GM19397 (cell line): Measurements from ENCODE around the gene DNAH10.
"Not testable (repeated sequence)": the region's sequence is repeated elsewhere in the genome, so short reads cannot be mapped to it uniquely, and the experiment has no call there.

Experiments
- ATAC-seq: cut with Tn5 transposase; IDR thresholded peaks from one replicate; pipeline ENCODE4 v1.9.1; 2021; ENCODE audit warnings: mild to moderate bottlenecking, moderate library complexity; ENCODE audit not compliant: unreplicated experiment

Gene DNAH10

DNA sequence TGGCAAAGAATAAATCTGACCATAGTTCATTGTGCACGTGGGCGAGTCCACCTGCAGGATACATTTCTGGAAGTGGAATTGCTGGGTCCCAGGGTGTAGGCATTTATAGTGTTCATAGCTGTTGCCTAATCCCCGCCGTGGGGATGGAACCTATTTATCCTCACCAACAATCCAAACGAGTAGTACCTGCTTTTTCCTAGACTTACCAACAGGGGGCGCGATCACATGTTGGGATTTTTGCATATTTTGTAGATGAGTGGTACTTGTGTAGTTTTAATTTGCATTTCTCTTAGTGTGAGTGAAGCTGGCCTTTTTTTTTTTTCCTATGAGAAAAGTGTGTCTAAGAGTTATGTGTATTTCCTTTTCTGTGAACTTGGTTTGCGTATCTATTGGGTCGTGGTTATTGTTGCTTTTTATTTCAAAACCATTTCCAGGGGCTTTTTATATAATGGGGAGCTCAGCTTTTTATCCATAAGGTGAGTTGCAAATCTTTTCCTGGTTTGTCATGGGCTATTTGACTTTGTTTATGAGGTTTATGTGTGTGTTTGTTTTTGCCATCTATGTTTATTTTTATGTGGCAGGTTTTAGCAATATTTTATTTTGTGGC, 143.3 kb downstream of the DNAH10 start:
- peak; percentile 49 for ATAC-seq

DNA sequence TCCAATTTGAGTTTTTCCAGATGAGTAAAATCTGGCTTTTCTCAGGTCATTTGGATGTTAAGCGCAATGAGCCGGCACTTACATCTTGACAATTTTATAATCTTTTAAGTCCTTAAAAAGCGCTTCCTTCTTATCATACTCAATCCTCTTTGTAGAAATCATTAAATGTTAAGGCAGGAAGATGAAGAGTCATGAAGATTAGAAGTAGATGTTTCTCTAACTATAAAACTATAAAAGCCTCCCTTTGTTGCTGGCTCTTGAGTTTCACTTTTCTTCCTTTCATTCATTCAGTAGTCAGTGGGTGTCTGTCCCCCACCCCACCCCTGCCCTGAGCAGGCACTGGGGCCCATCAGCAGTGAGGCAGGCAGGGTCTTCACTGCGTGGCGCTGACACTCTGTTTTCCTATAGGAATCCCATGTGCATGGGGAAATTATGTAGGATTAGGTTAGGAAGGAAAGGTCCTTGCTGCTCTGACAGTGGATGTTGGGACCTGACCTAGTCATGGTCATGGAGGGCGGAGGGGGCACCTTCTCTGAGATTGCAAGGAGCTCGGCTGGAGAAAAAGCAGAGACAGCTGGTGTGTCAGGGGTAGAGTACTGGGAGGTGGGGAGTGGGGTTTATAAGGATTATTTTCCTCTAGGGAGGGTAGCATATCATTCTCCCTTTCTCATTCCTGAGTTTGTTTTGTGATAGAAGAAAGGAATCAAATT, 144.8 kb downstream of the DNAH10 start:
- no peak for ATAC-seq

DNA sequence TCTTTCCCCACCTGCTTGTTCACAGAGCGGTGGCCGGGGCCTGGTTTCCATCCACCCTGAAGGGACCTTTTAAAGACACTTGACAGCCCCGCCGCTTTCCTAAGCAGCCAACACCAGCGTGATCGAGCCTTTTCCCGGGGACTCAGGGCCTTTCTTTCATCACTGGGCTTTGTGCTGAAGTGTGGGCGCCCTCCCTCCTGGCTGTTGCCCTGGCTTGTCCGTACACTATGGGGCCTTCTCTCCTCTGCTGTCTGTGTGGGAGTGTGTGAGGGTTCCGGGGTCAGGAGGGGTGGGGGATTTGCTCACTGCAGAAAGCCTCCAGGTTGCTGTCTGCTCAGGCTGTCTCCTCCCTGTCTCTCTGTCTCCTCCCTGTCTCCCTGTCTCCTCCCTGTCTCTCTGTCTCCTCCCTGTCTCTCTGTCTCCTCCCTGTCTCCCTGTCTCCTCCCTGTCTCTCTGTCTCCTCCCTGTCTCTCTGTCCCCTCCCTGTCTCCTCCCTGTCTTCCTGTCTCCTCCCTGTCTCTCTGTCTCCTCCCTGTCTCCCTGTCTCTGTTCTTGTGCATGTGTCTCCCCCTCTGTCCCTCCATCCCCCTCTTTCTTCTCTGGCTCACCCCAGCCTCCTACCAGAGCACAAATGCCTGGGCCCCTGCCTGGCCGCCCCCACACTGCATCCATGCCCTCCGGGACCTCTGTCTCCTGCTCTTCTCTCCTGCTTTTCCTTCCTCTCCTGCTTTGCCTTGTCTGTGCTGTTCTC, 145.8 kb downstream of the DNAH10 start:
- ATAC-seq, result no peak

DNA sequence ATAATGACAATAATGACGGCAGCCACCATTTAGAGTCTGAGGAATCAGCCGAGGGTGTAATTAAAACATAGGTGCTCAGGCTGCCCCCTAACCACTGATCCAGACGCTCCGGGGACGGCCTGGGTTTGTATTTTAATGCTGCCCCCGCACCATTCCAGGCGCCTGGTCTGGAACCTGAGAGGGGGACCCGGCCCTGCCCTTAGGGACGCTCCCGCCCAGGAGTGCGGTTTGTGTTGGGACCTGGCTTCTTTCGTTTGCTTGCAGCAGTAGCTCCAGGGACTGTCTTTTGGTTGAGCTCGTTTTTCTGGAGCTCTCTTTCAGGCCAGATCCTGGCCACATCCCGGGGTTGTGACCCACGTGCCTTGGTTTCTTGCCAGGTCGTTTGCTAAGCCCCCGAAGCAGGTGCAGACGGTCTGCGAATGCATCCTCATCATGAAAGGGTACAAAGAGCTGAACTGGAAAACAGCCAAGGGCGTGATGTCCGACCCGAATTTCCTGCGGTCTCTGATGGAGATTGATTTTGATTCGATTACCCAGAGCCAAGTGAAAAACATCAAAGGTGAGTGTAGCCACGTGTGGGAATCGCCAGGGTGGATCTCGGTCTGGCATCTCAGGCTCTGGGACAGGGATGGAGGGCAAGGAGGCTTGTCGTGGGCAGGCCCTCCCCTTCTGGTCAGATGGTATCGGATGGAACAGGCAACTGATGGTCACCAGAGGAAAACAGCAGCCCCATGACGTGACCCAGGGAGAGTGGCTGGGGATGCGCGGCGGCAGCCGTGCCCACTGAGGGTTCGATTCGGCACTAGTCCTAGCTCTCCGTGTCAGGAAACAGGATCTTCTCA, 147.0 kb downstream of the DNAH10 start:
- no peak for ATAC-seq

DNA sequence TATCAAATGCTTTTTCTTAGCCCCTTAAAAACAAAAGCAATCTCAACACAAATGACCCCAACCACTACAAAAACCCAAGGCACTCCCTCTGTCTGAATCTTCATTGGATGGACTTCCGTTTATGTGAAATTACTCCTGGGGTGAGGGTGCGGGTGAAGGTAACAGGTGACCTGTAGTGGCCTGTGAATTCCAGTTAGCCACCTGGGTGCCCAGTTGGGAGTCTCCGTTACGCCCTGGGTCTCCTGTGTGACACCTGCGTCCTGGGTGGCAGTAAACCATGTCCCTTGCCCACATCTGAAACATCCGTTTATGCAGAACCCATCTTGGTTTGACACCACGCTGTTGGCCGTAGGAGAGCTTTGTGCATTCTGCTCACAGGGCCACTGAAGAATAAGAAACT, 148.0 kb downstream of the DNAH10 start:
- ATAC-seq, result no peak

DNA sequence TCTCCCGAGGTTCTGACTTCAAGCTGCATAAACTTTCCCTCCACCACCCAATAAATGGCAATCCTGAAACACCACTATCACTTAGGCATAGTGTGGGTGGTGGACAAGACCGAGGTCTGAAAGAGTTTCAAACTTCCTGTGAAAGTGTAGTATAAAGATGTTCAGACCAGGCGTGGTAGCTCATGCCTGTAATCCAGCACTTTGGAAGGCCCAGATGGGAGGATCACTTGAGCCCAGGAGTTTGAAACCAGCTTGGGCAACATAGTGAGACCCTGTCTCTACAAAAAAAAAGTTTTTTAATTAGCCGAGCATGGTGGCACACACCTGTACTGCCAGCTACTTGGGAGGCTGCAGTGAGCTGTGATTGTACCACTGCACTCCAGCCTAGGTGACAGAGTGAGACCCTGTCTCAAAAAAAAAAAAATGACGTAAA, 148.7 kb downstream of the DNAH10 start:
- no peak for ATAC-seq

DNA sequence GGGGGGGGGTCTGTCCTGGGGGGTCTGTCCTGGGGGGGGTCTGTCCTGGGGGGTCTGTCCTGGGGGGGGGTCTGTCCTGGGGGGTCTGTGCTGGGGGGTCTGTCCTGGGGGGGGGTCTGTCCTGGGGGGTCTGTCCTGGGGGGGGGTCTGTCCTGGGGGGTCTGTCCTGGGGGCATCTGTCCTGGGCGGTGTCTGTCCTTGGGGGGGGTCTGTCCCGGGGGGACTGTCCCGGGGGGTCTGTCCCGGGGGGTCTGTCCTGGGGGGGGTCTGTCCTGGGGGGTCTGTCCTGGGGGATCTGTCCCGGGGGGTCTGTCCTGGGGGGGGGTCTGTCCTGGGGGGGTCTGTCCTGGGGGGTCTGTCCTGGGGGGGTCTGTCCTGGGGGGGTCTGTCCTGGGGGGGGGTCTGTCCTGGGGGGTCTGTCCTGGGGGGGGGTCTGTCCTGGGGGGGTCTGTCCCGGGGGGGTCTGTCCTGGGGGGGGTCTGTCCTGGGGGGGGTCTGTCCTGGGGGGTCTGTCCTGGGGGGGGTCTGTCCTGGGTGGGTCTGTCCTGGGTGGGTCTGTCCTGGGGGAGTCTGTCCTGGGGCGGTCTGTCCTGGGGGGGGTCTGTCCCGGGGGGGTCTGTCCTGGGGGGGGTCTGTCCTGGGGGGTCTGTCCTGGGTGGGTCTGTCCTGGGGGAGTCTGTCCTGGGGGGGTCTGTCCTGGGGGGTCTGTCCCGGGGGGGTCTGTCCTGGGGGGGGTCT, 149.7 kb downstream of the DNAH10 start:
- ATAC-seq, result not testable (repeated sequence)

DNA sequence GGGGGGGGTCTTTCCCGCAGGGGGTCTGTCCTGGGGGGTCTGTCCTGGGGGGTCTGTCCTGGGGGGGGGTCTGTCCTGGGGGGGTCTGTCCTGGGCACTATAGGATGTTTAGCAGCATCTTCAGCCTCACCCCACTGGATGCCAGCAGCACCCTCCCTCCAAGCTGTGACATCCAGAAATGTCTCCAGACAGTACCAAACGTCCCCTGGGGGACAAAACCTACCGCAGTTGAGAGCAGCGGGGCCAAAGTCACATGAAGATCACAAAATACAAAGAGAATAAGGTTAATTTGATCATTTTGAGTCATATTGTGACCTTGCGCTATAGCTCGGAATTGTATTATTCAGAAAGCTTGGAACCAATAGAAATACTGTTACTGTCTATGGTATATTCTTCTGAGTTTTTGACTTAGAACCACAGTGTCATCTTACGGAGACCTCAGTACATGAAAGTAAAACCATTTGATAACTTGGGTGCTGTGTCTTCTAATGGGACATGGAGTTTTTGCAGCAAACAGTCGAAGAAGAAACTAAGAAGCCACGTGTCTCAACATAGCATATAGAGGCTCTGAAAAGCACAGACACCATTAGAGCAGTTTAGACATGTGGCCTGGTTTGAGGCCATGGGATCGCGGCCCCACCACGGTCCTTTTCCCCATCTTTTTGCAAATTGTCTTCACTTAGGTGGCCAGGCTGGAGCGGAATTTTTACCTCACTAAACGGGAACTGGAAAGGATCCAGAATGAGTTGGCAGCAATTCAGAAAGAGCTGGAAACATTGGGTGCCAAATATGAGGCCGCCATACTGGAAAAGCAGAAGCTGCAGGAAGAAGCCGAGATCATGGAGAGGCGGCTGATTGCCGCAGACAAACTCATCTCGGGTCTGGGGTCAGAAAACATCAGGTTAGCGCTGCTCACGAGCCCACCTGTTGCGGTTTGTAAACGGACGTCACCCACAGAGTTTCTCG, 150.6 kb downstream of the DNAH10 start:
- no peak for ATAC-seq

DNA sequence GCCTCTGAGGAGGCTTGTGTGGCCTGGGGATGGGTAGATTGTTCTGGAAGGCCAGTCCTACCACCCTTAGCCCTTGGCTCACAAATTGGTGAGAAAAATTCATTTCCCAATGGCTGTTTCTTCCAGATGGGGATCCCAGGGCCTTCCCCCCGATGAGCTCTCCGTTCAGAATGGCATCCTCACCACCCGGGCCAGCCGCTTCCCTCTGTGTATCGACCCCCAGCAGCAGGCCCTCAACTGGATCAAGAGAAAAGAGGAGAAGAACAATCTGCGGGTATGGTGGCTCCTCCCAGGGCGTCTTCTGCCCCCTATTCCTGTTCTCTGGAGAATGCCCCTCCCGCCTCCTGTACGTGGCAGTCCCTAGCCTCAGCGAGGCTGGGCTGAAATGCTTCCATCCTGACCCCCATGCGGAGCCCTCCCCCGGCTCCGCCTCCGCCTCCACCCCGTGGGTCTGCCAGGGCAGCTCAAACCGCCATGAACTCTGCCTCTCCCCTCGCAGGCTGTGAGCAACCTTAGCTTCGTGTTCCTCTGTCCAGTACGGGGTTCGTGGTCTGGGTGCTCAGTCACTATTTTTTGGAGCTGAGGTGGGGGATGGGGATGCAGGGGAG, 152.7 kb downstream of the DNAH10 start:
- no peak for ATAC-seq

DNA sequence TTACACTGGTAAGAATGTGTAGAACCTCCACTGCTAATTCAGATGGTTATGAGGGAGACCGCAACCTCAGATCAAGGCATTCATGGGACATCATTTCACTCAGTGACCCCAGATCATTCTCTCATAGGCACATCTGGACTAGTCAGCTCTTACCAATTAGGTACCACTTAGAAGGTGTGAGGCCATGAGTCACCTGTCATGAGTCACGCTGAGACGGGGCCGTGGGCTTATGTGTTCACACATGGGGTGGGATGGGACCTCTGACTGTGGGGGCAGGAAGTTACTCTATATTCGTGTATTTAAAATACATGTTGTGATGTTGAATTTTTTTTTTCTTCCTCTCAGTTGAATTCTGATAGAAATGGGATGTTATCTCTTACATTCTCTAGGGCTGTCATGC, 154.6 kb downstream of the DNAH10 start:
- no peak for ATAC-seq

DNA sequence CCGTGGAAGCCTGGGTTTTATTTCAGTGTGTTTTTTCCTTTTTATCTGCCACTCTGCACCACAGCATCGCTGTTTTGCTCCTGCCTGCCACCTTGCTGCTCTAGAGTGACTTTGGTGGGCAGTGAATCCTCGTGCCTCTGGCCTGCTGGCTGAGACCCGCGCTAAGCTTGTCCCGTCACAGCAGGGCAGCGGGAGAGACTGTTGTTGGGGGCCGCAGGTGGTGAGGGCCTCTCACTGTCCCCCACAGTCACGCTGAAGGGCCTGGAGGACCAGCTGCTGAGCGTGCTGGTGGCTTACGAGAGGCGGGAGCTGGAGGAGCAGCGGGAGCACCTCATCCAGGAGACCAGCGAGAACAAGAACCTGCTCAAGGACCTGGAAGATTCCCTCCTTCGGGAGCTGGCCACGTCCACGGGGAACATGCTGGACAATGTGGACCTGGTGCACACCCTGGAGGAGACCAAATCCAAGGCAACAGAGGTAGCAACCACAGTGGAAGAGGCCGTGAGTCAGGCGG, 155.3 kb downstream of the DNAH10 start:
- ATAC-seq, result no peak

DNA sequence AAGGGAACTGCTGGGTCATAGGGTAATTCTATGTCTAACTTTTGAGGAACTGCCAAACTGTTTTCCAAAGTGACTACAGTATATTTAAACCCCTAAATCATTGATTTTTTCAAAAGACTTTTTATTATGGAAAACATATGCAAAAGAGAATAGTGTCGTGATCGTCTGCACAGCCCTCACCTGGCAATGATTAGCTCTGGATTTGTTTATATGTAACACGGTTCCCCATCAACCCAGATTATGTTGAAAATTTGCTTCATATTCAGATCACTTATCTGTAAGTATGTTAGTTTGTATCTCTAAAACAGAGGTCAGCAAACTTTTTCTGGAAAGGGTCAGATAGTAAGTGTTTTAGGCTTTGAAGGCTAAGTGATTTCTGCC, 157.9 kb downstream of the DNAH10 start:
- ATAC-seq, result no peak

DNA sequence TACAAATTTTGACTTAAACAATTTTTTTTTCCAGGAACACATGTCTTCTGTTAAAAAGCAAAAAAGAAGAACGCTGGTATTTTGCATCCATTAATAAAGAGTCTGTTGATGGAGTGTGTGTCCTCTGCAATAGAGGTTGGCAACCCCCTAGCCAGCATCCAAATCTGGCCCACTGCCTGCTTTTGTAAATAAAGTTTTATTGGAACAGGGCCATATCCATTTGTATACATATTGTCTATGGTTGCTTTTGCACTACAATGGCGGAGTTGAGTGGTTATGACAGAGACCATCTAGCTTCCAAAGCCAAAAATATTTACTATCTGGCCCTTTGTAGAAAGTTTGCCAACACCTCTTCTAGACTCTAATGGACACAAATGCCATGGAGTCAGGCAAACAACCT, 160.9 kb downstream of the DNAH10 start:
- no peak for ATAC-seq

DNA sequence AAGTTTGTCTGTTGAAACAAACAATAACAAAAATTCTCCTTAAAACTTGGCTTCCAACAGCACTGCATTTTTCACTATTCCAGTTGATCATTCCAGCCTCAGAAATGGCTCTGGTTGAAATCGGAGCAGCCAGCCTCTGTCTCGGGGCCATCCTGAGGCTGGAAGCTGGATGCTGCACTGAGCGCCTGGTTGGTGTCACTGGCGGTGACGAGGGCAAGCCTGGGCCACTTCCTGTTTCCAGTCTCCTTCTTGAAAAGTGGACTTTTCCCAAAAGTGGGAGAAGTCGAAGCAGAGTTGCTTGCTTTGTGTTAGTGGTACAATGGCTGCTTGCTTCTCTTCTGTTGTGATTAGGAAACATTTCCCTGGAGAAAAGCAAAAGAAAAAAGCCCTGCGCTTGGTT, 161.8 kb downstream of the DNAH10 start:
- no peak for ATAC-seq

DNA sequence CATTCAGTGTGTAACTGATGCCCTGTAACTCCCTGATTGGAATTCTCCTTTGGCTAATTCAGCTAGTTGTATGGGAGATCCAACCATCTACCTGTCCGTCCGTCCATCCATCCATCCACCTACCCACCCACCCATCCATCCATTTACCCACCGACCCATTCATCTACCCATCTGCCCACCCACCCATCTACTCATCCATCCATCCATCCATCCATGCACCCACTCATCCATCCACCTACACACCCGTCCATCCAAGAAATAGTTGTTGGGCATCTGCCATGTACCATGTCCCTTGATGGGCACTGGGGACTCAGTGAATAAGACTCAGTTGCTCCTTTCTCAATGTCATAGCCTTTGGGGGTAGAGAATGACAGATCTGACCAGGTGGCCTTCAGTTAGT, 162.4 kb downstream of the DNAH10 start:
- no peak for ATAC-seq

DNA sequence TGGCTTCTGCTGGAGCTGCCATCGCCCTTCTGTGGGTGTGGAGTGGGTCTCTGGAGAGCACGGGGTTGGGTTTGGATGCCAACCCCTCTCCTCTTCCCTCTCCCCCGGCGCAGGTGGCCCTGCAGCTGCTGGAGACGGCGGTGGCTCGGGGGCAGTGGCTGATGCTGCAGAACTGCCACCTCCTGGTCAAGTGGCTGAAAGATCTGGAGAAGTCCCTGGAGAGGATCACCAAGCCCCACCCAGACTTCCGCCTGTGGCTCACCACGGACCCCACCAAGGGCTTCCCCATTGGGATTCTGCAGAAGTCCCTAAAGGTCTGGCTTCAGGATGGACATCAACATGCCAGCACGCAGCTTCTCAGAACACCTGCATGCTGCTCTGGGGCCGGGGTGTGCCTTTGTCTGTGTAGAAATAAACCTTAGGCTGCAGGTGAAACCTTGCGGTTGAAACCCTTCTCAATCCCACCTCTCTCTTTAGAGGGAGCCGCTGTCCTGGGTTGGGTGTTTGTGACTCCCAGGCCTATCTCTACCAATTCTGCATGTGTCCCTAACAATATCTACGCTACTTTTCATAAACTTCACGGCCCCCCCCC, 166.3 kb downstream of the DNAH10 start:
- ATAC-seq, result no peak

DNA sequence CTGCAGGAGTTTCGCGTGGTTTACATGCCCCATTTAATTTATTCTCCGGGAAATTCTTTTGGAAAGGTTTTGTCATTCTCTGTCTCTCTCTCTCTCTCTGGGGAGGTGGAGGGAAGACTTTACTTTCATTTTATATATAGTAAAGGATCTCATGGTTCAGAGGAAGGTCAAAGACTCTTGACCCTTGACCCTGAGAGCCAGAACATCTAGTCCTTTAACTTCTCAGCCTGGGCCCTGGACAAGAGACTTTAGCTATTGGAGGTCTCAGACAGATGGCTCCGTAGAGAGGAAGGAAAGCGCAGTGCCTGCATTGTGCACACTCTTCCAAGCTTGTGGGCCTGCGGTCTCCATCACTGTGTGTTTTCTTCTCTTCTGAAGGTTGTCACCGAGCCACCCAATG, 166.8 kb downstream of the DNAH10 start:
- no peak for ATAC-seq

DNA sequence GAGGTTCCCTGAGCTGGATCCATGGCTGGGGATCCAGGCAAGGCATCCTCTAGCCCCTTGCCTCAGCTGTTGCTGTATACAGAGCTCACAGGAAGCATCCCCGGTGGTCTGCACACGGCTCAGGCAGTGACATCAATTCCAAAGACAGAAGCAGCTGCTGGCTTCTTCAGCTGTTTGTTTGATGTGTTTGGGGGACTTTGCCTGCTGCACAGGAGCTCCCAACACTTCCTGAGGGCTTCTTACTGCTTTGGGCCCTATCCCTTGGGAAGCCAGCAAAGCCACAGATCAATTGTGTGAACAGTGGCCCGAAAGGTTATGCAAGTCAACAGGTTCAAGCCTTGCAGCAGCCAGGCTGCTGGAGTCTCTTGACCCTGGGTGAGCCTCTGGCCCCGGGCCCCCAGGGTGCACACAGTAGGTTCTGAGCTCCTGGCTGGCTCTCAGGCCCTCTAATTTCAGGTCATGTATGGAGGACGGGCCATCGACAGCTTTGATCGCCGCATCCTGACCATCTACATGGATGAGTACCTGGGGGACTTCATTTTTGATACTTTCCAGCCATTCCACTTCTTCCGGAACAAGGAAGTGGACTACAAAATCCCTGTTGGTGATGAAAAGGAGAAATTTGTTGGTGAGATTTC, 168.0 kb downstream of the DNAH10 start:
- ATAC-seq, result no peak
